Activated CD8-positive, alpha-beta memory T cell treated with anti-CD3 and anti-CD28 coated beads, Interleukin-2, amount 10 ng/mL, durations not matched to agents 7 days and 5 days (primary cell): ENCODE measurements around the gene RRAGD. TPM values are rescaled to one million over a fixed set of nuclear protein-coding genes. Genes with fewer than 3 reads are reported as not detected.

Source experiments
- ATAC-seq: fragments of 150-1000 bp; cut with Tn5 transposase; one replicate; pipeline ENCODE4 v1.10.0; 2021; ENCODE audit warnings: moderate library complexity
- CTCF ChIA-PET: fragments of 350-600 bp; sonication (Branson Sonifier 250); formaldehyde crosslinking; loops from one replicate; lab custom pipeline; 2021; ENCODE audit warnings: antibody characterized with exemption; lab: Charles Lee
- DNase-seq: peaks from one replicate; pipeline ENCODE4 v3.0.0-alpha.2; 2020
- H3K27ac Mint-ChIP-seq: one replicate; pipeline ENCODE4 v1.8.0; 2021; ENCODE audit warnings: mild to moderate bottlenecking, mixed read lengths
- H3K27me3 Mint-ChIP-seq: one replicate; pipeline ENCODE4 v1.8.0; 2021; ENCODE audit warnings: mixed read lengths
- H3K36me3 Mint-ChIP-seq: one replicate; pipeline ENCODE4 v1.8.0; 2021; ENCODE audit warnings: mild to moderate bottlenecking, mixed read lengths
- H3K4me1 Mint-ChIP-seq: one replicate; pipeline ENCODE4 v1.8.0; 2021; ENCODE audit warnings: mixed read lengths
- H3K4me3 Mint-ChIP-seq: one replicate; pipeline ENCODE4 v1.8.0; 2021; ENCODE audit warnings: mild to moderate bottlenecking, moderate library complexity, mixed read lengths
- H3K9me3 Mint-ChIP-seq: one replicate; pipeline ENCODE4 v1.8.0; 2022; ENCODE audit warnings: low read depth, mixed read lengths
- total RNA-seq, 2 experiments: library from RNA; stranded (reverse); gene quantifications; one replicate each; pipeline ENCODE4 v1.2.3, GENCODE V29; 2021

Gene RRAGD, protein sequence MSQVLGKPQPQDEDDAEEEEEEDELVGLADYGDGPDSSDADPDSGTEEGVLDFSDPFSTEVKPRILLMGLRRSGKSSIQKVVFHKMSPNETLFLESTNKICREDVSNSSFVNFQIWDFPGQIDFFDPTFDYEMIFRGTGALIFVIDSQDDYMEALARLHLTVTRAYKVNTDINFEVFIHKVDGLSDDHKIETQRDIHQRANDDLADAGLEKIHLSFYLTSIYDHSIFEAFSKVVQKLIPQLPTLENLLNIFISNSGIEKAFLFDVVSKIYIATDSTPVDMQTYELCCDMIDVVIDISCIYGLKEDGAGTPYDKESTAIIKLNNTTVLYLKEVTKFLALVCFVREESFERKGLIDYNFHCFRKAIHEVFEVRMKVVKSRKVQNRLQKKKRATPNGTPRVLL
- total RNA-seq = 1 to 10 TPM; 1.3 to 5.7 TPM

DNA sequence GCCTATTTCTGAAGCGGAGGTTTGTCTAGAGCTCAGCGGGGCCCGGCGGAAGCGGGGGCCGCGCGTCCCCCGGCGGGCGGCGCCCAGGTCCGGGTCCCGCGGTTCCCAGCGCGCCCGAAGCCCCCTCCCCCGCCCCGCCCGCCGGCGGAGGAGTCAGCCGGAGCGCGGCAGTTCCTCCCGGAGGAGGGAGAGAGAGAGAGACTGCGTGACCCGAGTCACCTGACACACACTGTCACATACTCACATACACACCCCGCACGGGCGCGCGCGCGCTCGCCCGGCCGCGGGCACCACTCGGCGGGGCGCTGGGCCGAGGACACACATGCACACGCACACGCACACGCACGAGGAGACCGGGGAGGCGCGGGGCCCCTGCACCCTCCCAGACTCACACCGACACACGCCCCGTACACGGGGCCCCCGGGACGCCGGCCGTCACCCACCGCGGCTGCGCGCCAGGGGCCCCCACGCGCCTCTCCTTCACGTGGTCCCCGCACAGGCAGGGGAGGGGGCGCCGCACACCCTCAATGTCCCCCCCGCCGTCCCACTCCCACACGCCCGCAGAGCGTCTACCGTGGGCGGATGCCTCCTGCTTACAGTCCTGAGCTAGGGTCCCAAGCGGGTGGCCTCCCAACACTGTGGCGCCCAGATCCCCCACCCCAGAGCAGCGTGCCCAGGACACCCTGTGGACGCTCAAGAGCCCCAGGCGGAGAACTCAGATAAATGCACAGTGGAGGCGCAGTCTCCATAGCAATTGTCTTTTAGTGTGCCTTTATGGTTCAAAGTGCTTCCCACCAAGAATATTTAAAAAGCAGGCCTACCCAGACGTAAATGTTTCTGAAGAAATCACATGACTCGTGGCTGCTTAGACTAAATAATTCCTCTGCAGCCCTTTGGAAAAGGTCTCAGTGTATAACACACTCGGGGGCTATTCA lies at the start of gene RRAGD:
RRAGD (minus strand) TSS at position 203 of the 935 bp plus-strand sequence. CDS start 280 bp downstream, outside the sequence.
- no peaks in the 10 kb centered on the region for H3K9me3 Mint-ChIP-seq
- peaks cover 61% of the 10 kb centered on the region for H3K27me3 Mint-ChIP-seq
- H3K27ac Mint-ChIP-seq = peak within 1 kb of the TSS; percentile 67
- H3K4me1 Mint-ChIP-seq = peaks cover 20% of the 10 kb centered on the region
- peak within 1 kb of the TSS; percentile 83 for H3K4me3 Mint-ChIP-seq
- DNase-seq (peak; percentile 70), ATAC-seq (peak; percentile 88)
- H3K36me3 Mint-ChIP-seq = no peaks in the 10 kb centered on the region
- CTCF ChIA-PET = interaction anchor here (0.7 to 4.5 kb wide), 7 partner anchors 10 to 118 kb away, joined by 3 to 28 read pairs (median 3); partner anchors contain the start of gene ANKRD6

DNA sequence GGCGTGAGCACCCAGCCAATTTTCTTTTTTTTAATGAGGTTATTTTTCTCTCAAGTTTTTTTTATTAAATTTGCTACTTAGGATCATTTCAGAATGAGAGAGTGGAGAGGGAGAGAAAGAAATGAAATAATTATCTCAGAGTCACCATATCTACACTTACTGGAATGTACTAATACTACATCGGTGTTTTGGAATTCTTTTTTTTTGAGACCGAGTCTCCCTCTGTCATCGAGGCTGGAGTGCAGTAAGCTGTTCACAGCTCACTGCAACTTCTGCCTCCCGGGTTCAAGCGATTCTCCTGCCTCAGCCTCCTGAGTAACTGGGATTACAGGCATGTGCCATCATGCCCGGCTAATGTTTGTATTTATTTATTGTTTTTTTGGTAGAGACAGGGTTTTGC lies 48.6 kb upstream of the RRAGD start:
- Mint-ChIP-seq H3K9me3 (no peaks in the 10 kb centered on the region), H3K36me3 (no peaks in the 10 kb centered on the region), H3K4me1 (no peaks in the 10 kb centered on the region), H3K27ac (no peak overlapping the region), H3K27me3 (no peaks in the 10 kb centered on the region), H3K4me3 (no peak overlapping the region)
- DNase-seq = no peak
- no peak for ATAC-seq
- CTCF ChIA-PET = no interaction called here

DNA sequence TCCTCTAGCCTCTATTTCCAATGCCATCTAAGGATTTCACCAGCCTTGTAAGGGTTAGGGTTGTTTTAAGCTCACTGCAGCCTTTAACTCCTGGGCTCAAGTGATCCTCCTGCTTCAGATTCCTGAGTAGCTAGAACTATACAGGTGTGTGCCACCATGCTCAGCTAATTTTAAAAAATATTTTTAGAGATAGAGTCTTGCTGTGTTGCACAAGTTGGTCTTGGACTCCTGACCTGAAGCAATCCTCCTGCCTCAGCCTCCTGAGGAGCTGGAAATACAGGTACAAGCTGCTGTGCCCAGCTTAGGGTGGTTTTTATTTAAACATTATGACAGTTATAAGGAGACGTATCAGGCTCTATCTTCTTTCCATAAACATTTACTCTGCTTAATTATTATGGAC lies 47.4 kb upstream of the RRAGD start:
- H3K4me3 Mint-ChIP-seq = no peak overlapping the region
- ATAC-seq = no peak
- H3K4me1 Mint-ChIP-seq = no peaks in the 10 kb centered on the region
- no peak for DNase-seq
- H3K36me3 Mint-ChIP-seq = no peaks in the 10 kb centered on the region
- no peaks in the 10 kb centered on the region for H3K27me3 Mint-ChIP-seq
- no peaks in the 10 kb centered on the region for H3K9me3 Mint-ChIP-seq
- H3K27ac Mint-ChIP-seq = no peak overlapping the region
- CTCF ChIA-PET = no interaction called here

DNA sequence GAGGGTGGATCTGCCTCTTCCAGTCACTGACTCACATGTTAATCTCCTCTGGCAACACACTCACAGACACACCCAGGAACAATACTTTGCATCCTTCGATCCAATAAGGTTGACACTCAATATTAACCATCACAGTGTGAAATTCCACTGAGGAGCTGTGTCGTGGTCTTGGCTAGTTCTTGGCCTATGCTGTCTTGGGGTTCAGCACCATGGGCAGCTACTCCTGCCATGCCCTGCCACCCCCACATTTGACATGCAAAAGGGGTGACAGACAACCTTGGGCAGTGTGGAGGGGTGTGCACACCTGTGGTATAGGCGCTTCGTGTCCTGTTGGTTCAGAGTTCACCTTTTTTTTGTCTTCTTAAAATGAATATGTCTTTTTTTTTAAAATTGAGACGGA lies 46.6 kb upstream of the RRAGD start:
- Mint-ChIP-seq H3K27me3 (no peaks in the 10 kb centered on the region), H3K36me3 (no peaks in the 10 kb centered on the region), H3K9me3 (no peaks in the 10 kb centered on the region), H3K4me3 (no peak overlapping the region), H3K4me1 (no peaks in the 10 kb centered on the region), H3K27ac (no peak overlapping the region)
- ATAC-seq (no peak), DNase-seq (no peak)
- CTCF ChIA-PET = no interaction called here

DNA sequence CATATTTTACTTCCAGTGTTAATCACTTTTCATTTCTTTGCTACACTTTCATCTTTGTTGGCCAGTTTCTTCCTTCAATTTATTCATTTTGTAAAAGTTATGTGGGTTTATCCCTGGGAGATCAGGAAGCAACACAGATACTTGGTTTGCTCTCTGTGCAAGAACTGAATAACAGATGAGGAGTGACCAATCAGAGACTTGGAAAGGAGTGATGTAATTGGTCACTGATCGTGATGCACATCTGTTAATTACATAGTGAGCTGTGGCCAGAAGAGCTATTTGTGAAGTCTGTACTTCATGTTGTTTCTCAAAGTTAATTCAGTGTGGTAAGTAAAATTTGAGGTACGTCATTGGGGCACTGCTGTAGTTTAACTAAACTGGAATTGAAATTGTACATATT lies 42.2 kb upstream of the RRAGD start:
- Mint-ChIP-seq H3K36me3 (no peaks in the 10 kb centered on the region), H3K27me3 (no peaks in the 10 kb centered on the region)
- CTCF ChIA-PET = no interaction called here

DNA sequence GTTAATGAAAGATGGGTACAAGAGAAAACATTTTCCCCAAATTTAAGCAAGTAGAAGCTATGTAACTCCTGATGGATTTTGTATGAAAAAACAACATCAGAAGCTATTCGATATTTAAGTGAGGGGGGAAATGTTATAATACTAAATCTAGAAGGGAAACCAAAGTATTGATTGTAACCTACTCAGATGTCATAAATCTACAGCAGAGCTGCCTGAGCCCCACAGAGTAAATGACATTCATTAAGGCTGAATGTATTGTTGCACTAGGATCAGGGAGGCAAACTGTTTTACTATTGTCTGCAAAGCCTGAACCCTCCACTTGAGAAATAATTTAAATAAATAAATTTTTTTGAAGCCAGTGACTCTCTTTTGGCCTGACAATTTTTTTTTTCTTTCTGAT lies 40.2 kb upstream of the RRAGD start:
- peaks cover 2% of the 10 kb centered on the region for H3K9me3 Mint-ChIP-seq
- no peaks in the 10 kb centered on the region for H3K27me3 Mint-ChIP-seq
- no peaks in the 10 kb centered on the region for H3K36me3 Mint-ChIP-seq
- no peak for DNase-seq
- peaks cover 2% of the 10 kb centered on the region for H3K4me1 Mint-ChIP-seq
- no peak overlapping the region for H3K4me3 Mint-ChIP-seq
- ATAC-seq = no peak
- H3K27ac Mint-ChIP-seq = no peak overlapping the region
- CTCF ChIA-PET = no interaction called here

More for the DNA sequence above, 42.2 kb upstream of the RRAGD start:
- no peak for ATAC-seq
- Mint-ChIP-seq H3K9me3 (no peaks in the 10 kb centered on the region), H3K27ac (no peak overlapping the region), H3K4me1 (no peaks in the 10 kb centered on the region), H3K4me3 (no peak overlapping the region)
- no peak for DNase-seq

DNA sequence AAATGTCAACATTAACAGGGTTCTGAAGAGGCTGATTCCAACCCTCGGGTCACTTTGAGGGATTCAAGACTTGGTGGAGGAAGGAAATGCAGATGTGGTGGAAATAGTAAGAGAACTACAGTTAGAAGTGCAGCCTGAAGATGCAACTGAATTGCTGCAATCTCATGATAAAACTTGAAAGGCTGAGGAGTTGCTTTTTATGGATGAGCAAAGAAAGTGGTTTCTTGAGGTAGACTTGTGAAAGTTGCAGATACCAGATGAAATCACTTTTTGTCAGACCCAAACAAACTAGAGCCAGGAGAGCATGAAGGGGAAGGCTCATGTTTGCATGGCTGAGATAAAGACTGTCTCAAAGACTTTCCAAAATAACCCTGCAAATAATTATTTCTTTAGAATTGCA lies 37.1 kb upstream of the RRAGD start:
- no peak overlapping the region for H3K4me3 Mint-ChIP-seq
- DNase-seq = no peak
- CTCF ChIA-PET = no interaction called here
- no peaks in the 10 kb centered on the region for H3K27me3 Mint-ChIP-seq
- H3K4me1 Mint-ChIP-seq = peaks cover 2% of the 10 kb centered on the region
- H3K9me3 Mint-ChIP-seq = peaks cover 2% of the 10 kb centered on the region
- no peaks in the 10 kb centered on the region for H3K36me3 Mint-ChIP-seq
- ATAC-seq = no peak
- H3K27ac Mint-ChIP-seq = no peak overlapping the region

DNA sequence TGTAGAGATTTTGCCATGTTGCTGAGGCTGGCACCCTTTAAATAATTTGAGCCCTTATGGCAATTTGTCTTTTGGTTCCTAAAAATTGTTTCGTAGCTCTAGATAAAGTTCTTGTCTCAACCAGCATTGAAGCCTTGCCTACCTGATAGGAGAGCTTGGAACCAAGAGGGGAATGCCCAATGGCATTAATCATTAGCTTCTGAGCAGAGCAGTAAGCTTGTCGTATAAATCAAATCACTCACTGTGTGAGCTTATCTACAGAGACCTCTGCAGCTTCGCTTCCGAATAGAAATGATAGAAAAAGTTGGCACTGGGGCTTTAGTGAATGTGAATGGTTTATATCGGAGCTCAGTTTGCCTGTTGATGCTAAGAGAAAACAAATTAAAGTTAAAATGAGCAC lies 31.6 kb upstream of the RRAGD start:
- no peak overlapping the region for H3K4me3 Mint-ChIP-seq
- DNase-seq (no peak), ATAC-seq (no peak)
- no peak overlapping the region for H3K27ac Mint-ChIP-seq
- CTCF ChIA-PET = interaction anchor here (1.0 to 1.2 kb wide), 2 partner anchors 10 to 11 kb away, joined by 3 to 6 read pairs; no protein-coding TSS in a partner anchor
- no peaks in the 10 kb centered on the region for H3K4me1 Mint-ChIP-seq
- peaks cover 2% of the 10 kb centered on the region for H3K9me3 Mint-ChIP-seq
- H3K27me3 Mint-ChIP-seq = no peaks in the 10 kb centered on the region
- no peaks in the 10 kb centered on the region for H3K36me3 Mint-ChIP-seq

DNA sequence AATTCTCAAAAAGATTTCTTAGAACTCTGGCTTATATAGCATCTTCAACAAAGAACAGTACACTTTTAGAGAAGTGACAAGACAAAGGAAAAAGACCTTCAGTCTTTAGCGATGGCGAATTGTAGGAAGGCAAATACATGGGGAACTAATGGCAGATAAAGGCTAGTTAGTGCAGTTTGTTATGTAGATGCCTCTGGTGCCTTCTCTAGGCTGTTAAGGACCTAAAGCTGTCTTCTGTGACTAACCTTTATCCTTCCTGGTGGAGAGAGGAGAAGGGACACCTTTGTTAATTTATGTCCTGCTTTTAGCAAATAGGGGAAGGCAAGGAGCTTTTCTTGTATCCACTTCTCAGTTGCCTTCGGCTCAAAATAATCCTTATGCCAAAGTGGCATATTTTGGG lies 28.1 kb upstream of the RRAGD start:
- no peak overlapping the region for H3K4me3 Mint-ChIP-seq
- CTCF ChIA-PET = no interaction called here
- peaks cover 9% of the 10 kb centered on the region for H3K27me3 Mint-ChIP-seq
- no peak for ATAC-seq
- no peak overlapping the region for H3K27ac Mint-ChIP-seq
- no peak for DNase-seq
- H3K4me1 Mint-ChIP-seq = peaks cover 1% of the 10 kb centered on the region
- no peaks in the 10 kb centered on the region for H3K36me3 Mint-ChIP-seq
- no peaks in the 10 kb centered on the region for H3K9me3 Mint-ChIP-seq

DNA sequence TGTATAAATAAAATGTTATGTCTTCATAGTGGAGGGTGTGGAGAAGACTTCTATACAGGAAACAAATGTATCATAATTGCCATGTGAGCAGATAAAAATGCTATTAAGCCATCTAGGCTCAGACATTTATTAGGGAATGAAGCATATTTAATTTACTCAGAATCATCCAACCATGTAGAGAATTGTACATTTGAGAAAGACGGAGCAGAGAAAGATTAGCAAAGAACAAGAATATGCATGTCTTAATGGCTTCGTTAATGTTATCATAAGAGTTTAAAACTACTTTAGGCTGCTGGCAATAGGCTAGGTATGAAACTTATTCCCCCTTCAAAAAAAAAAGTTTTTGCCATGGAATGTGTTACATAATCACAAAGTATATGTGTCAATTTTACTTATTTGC lies 26.9 kb upstream of the RRAGD start:
- no peak overlapping the region for H3K27ac Mint-ChIP-seq
- ATAC-seq (no peak), DNase-seq (no peak)
- peaks cover 4% of the 10 kb centered on the region for H3K4me1 Mint-ChIP-seq
- no peaks in the 10 kb centered on the region for H3K36me3 Mint-ChIP-seq
- H3K9me3 Mint-ChIP-seq = no peaks in the 10 kb centered on the region
- H3K27me3 Mint-ChIP-seq = peaks cover 16% of the 10 kb centered on the region
- CTCF ChIA-PET = no interaction called here
- H3K4me3 Mint-ChIP-seq = no peak overlapping the region

DNA sequence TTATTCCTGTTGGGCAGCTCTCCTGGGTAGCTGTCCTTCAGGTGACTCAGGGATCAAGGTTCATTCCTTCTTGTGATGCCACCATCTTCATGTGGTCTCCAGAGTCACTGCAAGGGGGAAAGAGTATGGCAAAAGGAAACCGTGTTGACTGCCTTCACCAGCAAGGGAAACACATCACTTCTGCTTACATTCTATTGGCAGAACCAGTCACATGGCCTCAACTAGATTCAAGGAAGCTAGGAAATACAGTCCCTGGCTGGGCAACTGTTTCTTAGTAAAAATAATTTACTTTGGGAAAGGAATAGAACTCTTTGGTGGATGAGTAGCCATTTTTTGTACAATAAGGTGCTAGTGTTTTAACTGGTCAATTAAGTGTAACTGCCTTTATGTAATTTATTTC lies 26.2 kb upstream of the RRAGD start:
- DNase-seq (no peak), ATAC-seq (no peak)
- H3K4me1 Mint-ChIP-seq = peaks cover 9% of the 10 kb centered on the region
- no peak overlapping the region for H3K4me3 Mint-ChIP-seq
- CTCF ChIA-PET = interaction anchor here (1.8 kb wide), 1 partner anchor 171 kb away, joined by 5 read pairs; no protein-coding TSS in a partner anchor
- peaks cover 20% of the 10 kb centered on the region for H3K27me3 Mint-ChIP-seq
- no peak overlapping the region for H3K27ac Mint-ChIP-seq
- H3K36me3 Mint-ChIP-seq = no peaks in the 10 kb centered on the region
- no peaks in the 10 kb centered on the region for H3K9me3 Mint-ChIP-seq

DNA sequence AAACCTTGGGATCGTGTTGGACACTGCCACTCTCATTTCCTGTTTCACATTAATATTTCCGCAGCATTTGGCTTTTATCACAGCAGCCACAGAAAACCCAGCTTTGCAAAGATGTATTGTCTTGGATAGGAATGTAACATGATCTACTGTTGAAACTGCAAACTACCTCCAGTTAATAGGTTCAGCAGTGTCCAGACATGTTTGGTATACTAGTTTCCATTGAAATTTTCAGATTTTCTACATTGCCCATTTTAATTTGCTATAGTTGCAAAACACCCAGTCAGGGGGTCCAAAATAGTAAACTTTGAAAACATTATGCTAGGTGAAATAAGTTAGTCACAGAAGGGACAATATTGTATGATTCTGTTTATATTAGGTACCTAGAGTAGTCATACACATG lies 24.2 kb upstream of the RRAGD start:
- Mint-ChIP-seq H3K9me3 (no peaks in the 10 kb centered on the region), H3K27ac (no peak overlapping the region), H3K4me3 (no peak overlapping the region), H3K27me3 (peaks cover 26% of the 10 kb centered on the region), H3K4me1 (peaks cover 16% of the 10 kb centered on the region), H3K36me3 (no peaks in the 10 kb centered on the region)
- ATAC-seq = no peak
- DNase-seq = no peak
- CTCF ChIA-PET = interaction anchor here (1.1 to 1.7 kb wide), 2 partner anchors 64 to 69 kb away, joined by 3 to 8 read pairs; no protein-coding TSS in a partner anchor

DNA sequence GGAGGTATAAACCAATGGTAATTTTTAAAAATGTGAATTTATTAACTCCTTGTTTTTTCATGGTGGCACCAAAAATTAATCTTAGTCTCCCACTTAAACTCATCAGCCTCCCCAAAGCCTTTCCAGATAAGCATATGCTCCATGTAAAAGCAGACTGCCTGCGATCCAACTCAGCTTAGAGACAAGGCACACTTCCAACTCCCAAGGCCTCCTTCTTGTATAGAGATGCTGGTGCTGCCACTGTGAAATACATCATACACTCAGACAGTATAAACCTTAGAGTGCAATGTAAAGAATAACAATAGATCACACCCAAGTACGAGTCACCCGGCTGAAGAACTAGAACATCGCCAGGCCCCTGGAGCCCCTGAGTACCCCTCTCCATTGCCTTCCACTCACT lies 22.9 kb upstream of the RRAGD start:
- Mint-ChIP-seq H3K9me3 (no peaks in the 10 kb centered on the region), H3K27me3 (peaks cover 37% of the 10 kb centered on the region), H3K4me3 (no peak overlapping the region), H3K27ac (no peak overlapping the region), H3K4me1 (peaks cover 16% of the 10 kb centered on the region), H3K36me3 (no peaks in the 10 kb centered on the region)
- DNase-seq (no peak), ATAC-seq (no peak)
- CTCF ChIA-PET = interaction anchor here (1.5 to 1.6 kb wide), 2 partner anchors 9 to 170 kb away, joined by 3 to 6 read pairs; no protein-coding TSS in a partner anchor
